Measurements from ENCODE around the gene NAGLU. TPM values are rescaled to one million over a fixed set of nuclear protein-coding genes. Genes with fewer than 3 reads are reported as not detected.

NAGLU gene
- total RNA-seq: 19.6 and 22.2 TPM in 2 replicates

DNA sequence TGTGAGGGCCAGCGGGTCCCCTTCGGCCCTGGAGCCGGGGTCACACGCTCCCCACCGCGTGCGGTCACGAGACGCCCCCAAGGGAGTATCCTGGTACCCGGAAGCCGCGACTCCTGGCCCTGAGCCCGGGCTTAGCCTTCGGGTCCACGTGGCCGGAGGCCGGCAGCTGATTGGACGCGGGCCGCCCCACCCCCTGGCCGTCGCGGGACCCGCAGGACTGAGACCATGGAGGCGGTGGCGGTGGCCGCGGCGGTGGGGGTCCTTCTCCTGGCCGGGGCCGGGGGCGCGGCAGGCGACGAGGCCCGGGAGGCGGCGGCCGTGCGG lies at the start of gene NAGLU:
Gene NAGLU, plus strand, starts transcription at position 194 of the 324 bp plus-strand sequence. Its CDS starts 32 bp downstream, at position 226.
- intact Hi-C loops (cut with micrococcal nuclease): loop anchor here (1.0 to 5.0 kb wide), 5 partner anchors 41 to 519 kb away; partner anchors contain the start of genes DNAJC7, KCNH4, PLEKHH3 and PSMC3IP

DNA sequence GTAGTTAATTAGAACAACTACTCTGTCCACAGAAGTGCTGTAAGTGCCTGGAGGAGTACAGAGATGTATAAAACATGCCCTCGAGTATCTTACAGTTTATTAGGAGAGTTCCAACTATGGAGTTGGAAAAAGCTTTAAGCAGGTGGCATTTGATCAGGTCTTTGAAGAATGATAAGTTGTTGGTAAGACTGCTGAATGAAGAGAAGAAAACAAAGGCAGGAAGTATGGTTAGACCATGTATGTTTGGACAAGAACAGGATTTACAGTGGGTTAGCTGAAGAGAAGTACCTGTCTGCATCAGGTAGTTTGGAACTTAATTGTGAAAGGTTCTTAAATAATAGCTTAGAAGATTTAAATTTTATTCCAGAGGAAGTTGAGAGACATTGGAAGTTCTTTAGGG lies 48.0 kb upstream of the NAGLU start:
- intact Hi-C loops (cut with micrococcal nuclease): no loop called here

DNA sequence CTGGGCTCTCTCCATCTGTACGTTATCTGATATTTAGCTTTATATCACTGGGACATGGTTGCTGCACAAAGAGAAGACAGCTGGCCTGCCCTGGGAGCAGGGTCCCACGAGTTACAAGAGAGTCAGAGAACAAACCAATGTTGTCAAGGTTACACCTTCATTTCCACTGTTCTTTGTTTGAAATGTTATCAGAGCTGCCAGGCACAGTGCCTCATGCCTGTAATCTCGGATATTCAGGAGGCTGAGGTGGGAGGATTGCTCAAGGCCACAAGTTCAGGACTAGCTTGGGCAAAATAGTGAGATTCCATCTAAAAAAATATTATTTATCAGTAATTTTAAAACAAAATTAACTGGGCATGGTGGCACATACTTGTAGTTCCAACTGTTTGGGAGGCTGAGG lies 42.7 kb upstream of the NAGLU start:
- intact Hi-C loops (cut with micrococcal nuclease): no loop called here

DNA sequence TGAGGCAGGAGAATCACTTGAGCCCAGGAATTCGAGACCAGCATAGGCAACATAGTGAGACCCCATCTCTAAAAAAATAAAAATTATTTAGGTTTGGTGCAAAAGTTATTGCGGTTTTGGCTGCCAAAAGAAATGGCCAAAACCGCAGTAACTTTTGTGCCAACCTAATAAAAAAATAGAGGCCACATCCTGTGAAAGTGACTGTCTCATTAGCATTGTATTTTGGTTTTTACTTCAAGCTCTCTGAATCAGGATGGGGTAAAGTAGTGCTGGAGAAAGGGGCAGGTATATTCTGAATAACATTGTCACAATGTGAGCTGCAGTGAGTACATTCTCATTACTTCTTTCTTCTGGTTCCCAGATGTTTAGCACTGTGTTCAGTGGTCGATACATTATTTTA lies 41.4 kb upstream of the NAGLU start:
- intact Hi-C loops (cut with micrococcal nuclease): no loop called here

DNA sequence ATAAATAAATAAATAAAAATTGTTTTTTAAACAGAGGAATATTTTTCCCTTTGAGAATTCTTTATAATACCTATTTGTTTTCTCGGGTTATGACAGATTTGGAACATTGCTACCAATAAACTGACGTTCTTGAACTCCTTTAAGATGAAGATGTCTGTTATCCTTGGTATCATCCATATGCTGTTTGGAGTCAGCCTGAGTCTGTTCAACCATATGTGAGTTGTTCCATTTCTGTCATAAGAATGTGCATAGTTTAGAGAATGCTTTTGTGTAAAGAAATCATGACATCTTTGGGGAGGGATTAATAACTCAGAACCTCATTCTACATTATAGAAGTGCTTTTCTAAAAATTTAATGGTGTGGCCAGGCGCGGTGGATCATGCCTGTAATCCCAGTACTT lies 37.2 kb upstream of the NAGLU start:
- intact Hi-C loops (cut with micrococcal nuclease): no loop called here

DNA sequence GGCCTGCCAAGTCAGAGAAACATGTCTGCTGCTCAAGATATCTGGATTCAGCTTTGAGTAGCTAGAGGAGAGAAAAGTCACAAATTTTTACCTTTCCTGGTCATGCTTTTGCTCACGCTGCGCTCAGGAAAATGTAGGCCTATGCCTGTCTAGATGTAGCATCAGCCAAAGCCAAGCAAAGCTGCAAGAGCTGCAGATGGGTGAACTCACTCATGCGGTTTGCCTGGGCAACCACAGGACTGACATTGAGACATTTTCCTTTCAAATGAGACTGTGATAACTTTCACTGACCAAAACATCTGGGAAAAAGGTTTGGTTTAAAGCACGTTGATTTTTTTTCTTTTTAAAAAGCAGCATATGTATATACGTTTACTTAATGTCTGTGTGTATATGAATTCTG lies 34.0 kb upstream of the NAGLU start:
- intact Hi-C loops (cut with micrococcal nuclease): no loop called here

DNA sequence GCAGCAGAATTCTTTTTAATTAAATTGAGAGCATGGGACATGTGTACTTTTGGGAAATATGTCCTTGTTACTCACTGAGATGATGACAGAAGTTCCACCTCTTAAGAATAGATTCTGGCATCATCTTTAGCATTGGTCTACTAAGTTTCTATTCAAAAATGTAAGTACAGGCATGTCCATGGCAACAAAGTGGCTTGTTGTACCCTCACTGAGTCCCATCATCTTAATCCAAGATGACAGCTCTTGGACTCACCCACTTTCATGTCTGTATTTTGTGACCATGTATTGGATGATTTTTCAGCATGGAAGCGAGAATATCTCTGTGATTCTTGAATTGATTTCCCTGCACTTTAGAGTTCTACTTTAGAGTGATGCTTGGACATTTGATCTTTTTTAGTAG lies 33.1 kb upstream of the NAGLU start:
- intact Hi-C loops (cut with micrococcal nuclease): no loop called here

DNA sequence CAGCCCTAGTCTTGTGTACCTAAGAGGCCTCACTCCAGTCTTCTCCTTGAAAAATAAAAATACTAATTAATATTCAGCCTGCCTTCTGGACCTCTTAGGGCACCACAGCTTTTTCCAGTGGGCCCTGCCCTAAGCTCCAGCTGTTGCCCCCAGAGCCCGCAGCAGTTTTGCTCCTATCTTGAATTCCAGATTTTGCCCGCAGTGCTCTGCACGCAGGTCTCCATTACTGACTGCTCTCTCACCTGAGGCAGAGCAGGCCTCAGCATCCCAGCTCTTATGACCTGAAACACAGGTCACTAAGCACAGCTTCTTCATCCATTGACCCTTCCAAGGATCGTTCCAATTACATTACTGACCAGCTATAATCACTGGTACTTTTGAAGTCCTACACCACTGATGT lies 28.4 kb upstream of the NAGLU start:
- intact Hi-C loops (cut with micrococcal nuclease): no loop called here

DNA sequence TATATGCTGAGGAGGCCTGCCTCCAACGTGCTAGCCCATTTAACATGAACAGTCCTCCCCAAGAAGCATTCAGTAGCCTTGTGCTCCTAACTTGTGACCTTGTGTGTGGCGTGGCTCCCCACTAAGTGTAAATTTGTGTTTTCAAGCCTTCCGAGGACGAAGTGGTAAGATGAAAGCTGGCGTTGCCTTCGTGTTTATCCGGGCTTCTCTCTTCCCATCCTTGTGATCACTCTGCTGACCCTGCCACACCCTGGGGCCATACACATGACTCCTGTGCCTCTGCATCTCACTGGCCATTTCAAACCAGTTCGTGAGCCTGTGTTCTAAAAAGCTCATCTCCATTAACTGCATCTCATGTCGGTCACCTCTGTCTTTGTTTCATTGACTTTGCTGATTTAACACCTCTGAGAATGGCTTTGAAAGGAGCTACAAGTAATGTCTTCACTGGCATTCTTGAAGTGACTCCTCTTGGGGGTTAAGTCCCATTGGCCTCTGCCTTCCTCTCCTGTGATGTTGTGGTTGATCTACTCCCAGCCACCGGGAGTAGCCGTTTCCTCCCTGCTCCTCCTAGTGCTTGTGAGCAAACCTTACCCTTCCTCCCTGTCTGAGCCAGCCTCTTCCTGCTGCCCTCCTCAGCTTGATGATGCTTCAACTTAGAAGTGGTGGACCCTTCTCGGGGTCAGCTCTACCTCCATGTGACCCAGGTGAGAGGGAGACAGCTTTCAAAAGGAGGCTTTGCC lies 27.4 kb upstream of the NAGLU start:
- intact Hi-C loops (cut with micrococcal nuclease): no loop called here

DNA sequence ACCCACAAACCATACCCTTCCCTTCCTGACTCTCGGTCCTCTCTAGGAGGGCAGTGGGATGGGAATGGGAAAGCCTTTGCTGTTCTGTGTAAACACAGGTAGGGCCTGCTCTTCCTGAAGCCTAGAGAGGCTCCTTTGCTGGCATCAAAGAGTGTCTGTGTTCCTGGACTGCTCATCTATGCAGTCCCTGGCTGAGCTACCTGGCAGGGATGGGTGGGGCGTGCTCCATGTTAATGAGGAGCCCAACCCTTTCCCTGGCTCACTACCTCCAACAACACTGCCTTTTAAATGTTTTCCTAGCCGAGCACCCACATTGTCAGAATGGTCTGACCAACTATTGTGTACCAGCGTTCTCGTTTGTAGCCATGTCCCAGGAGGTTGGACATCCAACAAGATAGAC lies 26.6 kb upstream of the NAGLU start:
- intact Hi-C loops (cut with micrococcal nuclease): no loop called here

DNA sequence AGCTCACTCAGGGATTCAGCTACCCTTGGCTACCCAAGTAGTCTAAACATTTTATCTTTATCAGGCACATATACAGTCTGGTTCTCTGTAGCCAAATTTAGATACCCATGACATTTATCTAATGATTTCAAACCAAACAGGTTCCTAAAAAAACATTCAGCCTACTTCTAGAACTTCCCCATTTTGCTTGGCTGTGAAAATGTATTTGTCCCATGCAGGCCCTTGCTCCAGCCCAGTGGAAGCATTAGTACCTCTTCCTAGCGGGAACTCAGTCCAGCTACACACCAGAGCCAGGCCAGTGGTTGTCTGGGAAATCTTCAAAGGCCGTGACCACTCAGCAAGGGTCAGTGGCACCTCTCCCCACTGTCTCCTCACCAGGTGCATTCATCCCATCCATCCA lies 26.2 kb upstream of the NAGLU start:
- intact Hi-C loops (cut with micrococcal nuclease): no loop called here

DNA sequence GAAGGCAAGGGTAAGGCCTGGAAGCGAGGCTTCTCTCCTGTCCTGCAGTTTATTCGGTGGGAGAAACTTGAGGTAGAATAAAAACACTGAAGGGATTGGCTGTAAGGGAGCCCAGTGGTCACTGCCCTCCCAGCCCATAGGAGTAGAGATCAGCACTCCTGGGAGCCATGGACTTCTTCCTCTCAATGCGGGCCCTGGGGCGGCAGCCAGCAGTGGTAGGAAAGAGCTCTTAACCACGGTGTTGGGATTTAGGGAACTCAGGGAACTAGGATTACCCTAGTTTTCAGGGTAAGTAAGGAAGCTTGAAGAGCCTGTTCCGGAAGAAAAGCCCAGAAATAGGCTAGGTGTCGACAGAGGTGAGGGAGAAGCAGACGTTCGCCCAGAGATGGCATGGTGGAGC lies 23.8 kb upstream of the NAGLU start:
- intact Hi-C loops (cut with micrococcal nuclease): no loop called here

DNA sequence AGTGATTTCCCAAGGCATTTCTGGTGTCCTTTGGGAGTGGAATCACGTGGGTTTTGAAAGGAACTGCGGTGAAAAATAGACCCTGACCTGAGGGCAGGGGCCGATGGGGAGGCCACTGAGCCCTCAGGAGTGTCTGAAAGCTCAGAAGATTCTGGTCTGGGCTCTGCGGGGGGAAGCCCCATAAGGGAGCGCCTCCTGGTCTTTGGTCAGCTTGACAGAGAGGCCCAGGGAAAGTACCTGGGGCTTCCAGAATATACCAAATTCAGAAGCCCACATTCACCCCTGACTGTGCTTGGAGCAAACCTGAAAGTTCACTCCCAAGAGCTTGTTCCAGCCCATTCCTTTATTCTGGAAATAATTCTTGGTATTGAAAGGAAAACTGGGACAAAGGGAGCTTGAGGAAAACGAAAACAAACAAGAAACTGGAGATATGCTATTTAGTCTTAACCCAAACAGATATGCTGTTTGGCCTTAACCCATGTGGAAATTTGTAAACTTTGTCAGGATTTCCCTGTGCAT lies 23.2 kb upstream of the NAGLU start:
- intact Hi-C loops (cut with micrococcal nuclease): no loop called here

DNA sequence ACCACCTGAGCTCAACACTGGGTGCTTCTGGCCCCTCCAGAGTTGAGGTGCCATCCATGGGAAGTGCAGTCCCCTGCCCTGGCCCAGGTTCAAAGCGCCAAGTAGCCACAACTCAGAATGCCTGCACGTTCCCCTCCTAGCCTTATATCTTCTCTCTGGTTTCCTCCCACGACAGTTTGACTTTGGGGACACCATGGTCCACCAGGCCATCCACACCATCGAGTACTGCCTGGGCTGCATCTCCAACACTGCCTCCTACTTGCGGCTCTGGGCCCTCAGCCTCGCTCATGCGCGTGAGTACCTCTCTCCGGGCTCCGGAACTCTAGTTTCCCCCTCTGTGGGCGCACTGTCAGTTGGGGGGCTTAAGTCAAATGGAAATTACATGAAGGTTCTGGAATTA lies 22.4 kb upstream of the NAGLU start:
- intact Hi-C loops (cut with micrococcal nuclease): no loop called here

DNA sequence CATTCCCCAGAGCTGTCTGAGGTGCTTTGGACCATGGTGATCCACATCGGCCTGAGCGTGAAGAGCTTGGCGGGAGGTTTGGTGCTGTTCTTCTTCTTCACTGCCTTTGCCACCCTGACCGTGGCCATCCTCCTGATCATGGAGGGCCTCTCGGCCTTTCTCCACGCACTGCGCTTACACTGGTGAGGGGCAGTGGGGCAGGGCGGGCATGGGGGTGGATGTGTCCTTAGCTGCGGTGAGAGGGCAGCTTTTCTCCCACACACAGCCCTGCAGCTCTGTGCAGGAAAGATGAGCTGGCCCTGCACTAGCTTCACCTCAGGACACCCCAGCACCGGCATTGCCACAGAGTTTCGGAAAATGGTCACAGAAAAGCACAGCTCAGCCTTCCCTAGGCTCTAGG lies 21.8 kb upstream of the NAGLU start:
- intact Hi-C loops (cut with micrococcal nuclease): no loop called here

DNA sequence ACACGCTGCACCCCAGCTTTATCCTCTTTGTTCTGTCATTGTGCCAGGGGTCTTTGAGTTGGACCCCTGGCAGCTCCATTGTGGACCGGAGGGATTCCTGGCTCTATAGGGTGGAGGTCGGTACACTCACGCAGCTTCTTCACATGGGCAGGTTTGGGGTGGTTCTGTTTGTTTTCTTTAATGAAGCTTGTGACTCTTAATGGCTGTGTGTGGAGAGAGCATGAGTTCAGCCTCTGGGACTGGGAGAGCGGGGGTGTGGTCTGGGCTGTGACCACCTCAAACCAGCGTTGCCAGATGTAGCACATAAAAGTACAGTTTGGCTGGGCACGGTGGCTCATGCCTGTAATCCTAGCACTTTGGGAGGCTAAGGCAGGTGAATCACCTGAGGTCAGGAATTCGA lies 21.2 kb upstream of the NAGLU start:
- intact Hi-C loops (cut with micrococcal nuclease): no loop called here

DNA sequence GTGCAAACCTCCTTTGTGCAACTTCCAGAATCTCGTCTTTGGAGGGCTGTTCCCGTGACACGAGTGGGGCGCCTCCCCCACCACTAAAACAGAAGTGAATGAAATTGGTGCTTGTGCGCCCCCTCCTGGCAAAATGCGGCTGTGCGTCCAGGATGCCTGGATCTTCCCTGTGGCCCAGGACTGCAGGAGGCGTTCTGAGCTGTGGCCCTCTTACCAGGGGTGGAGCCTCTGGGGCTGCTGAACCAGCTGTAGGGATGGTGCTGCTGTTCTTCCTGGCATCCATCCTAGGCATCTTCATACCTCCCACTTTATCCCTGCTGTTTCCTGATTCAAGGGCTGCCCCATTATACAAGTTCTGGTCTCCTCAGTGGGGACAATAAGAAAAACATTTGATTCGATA lies 18.5 kb upstream of the NAGLU start:
- intact Hi-C loops (cut with micrococcal nuclease): loop anchor here (1.0 kb wide), 5 partner anchors 78 to 295 kb away; no protein-coding TSS in a partner anchor

DNA sequence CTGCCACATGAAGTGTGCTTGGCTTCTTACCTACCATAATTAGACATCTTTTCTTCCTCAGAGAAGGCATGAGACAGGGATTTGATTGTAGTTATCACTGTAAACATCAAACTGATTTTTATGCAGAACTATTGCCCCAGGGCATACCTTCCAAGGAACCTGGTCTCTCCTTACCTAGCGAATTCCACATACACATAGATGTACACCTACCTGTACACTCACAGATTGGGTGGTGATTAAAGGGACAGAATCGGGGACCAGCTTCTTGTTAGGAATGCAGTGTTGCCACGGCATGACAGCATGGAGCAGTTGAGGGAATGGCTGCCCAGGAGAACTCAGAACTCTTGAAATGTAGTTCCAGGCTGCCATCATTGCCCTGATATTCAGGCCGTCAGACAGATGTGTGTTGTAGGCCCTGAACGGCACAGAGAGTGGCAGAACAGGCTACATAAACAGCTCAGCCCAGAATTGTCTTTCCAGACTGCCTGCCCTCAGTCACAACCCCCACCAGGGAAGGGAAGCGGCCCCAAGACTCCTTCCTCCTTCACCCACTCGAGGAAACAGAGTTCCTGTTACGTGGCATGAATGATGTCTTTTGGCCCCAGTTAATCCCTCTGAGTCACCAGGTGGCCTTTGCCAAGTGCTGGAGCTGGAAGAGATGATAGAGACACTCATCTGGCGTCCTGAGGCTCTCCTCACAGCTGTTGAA lies 17.8 kb upstream of the NAGLU start:
- intact Hi-C loops (cut with micrococcal nuclease): no loop called here

DNA sequence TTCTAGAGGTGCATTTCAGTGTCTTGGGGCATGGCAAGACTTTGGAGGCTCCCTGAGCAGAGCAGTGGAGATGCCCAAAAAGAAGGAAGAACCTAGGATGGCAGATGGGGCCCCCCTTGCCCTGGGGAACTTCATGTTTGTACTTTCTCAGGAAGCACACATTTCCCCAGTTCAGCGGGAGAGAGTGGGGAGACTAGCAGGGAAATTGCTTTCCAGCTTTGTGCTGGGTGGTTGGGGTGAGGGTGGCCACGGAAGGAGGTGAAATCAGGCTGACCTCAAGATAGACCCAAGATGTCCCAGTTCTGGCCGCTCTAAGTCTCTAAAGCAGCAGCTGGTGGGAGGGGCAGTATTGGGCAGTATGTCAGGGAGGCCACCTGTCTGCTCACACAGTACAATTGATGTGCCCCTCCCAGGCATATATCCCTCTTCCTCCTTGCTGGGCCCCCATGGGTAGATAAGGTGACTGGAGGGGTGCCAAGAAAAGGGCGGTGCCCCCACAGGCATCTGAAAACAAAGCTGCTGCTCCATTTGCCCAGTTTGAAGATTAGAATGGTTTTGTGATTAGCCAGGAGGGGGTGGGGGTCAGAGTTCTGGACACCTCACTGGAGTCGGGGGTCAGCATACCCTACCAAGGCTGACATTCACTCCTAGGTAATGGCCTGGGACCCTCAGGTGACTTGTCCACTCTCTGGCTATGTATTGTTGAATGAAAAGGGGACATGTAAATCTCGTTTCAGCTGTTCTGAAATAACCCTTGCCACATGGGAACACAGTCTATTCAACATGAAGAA lies 17.1 kb upstream of the NAGLU start:
- intact Hi-C loops (cut with micrococcal nuclease): no loop called here

DNA sequence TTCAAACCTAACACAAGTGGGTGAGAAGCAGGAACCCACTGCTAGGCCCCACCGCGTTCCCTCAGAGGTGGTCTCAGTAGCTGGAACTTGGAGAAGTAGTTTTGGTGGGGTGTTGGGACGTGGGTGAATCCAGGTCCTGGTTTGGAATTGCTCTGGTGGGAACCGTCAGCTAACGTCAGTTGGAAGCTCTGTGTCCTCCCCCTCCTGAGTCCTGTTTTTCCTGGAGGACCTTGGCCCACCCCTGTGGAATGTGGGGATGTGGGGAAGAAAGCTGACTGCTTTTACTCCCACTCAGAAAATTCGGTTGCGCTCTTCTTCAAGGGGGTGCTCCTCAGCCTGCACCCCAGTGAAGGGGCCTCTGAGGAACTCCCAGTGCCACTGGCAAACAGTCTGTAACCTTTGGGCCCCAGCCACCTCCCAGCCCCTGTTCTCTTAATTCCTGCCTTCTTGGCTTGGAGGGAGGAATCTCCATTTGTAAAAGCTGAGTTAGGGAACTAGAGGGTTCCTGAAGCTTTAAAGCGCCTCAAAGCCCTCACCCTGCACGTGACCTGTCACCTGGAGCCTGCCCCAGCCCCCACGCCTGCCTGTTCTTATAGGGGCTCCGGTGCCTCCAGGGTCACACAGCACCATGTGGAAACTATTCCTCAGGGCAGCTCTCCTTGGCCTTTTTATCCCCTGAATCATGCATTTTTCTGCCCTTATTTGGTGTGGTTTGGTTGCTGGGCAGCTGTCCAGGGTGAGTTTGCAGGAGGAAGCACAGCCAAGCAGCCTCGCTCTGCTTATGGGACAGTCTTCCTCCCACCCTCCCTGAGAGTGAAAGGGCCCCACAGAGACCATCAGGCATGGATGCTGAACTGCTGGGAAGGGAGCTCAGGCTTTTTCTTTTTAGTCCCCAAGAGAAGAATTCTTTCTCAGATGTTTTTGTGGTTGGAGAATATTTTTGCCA lies 16.2 kb upstream of the NAGLU start:
- intact Hi-C loops (cut with micrococcal nuclease): no loop called here

DNA sequence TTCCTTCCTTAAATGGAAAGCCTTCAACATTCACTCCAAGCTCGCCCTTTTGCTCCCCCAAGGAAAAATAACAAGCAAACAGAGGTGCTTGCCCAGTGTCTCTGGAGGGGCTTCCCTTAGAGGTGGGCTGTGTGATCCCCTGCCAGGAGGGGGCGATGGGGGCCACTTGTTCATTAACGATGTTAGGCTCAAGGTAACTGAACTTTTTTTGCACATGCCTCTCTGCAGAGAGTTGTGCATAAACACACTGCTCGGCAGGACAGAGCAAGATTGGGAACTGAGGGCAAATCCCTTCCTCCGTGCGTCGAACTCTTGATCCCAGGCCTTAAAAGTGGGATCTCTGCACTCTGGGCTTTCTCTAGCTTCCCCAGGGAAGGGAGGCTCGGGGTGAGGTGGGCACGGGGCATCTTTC lies 15.5 kb upstream of the NAGLU start:
- intact Hi-C loops (cut with micrococcal nuclease): no loop called here
